C4-2B (cell line): ENCODE measurements around the gene GCSAM.

ENCODE experiments used
- H3K27ac ChIP-seq: fragments of 450-650 bp; 2 replicates; pipeline ENCODE4 v1.5.1; 2017
- CTCF ChIP-seq: fragments of 450-650 bp; conservative IDR thresholded peaks from 2 replicates; pipeline ENCODE4 v1.5.1; 2017; ENCODE audit warnings: mild to moderate bottlenecking
- ZFX ChIP-seq: fragments of 450-650 bp; IDR thresholded peaks from 2 replicates; pipeline ENCODE4 v1.6.1; 2017

Gene GCSAM

GRCh38 chr3:112121577-112122547 lies 11.2 kb downstream of the GCSAM start:
- H3K27ac ChIP-seq: no peak overlapping the region
- no peak for TF ChIP-seq ZFX
- TF ChIP-seq CTCF: no peak

- H3K27ac ChIP-seq: no peak overlapping the region
Measured at GRCh38 chr3:112119962-112120836, 12.8 kb downstream of the GCSAM start.

GRCh38 chr3:112117841-112118571 lies 15.0 kb downstream of the GCSAM start:
- TF ChIP-seq ZFX: no peak
- TF ChIP-seq CTCF: no peak
- H3K27ac ChIP-seq: no peak overlapping the region

More at GRCh38 chr3:112119962-112120836, 12.8 kb downstream of the GCSAM start:
- TF ChIP-seq ZFX (no peak), CTCF (no peak)

- H3K27ac ChIP-seq: no peak overlapping the region
- TF ChIP-seq CTCF (no peak), ZFX (no peak)
Measured at GRCh38 chr3:112117415-112117814, 15.6 kb downstream of the GCSAM start.

GRCh38 chr3:112116748-112117186 lies 16.3 kb downstream of the GCSAM start:
- TF ChIP-seq CTCF (no peak), ZFX (no peak)
- no peak overlapping the region for H3K27ac ChIP-seq

GRCh38 chr3:112115806-112116383 lies 17.2 kb downstream of the GCSAM start:
- TF ChIP-seq CTCF (no peak), ZFX (no peak)
- no peak overlapping the region for H3K27ac ChIP-seq
